Left lung (tissue), 10 donors: ENCODE data around the gene IGFL2. TPM values are rescaled to one million over a fixed set of nuclear protein-coding genes. Genes with fewer than 3 reads are reported as not detected.
"Not testable (repeated sequence)": the region's sequence is repeated elsewhere in the genome, so short reads cannot be mapped to it uniquely, and the experiment has no call there.

Source experiments
- ATAC-seq: fragments of 200-7000 bp; cut with Tn5 transposase; one replicate; pipeline ENCODE4 v1.9.1; 2020; ENCODE audit warnings: moderate library complexity
- DNase-seq, 4 donors: peaks; one replicate each; pipeline ENCODE4 v3.0.0-alpha.2; 2013 to 2020
- H3K27ac ChIP-seq, 2 donors: fragments of 200-600 bp; sonication (generic) in 1 of 2; one replicate each; pipeline versions ENCODE4 v1.5.0 to v1.8.0; 2020 to 2021
- H3K27me3 ChIP-seq, 2 donors: fragments of 200-600 bp; sonication (generic) in 1 of 2; one replicate each; pipeline versions ENCODE4 v1.5.0 to v1.8.0; 2020 to 2021
- H3K36me3 ChIP-seq, 2 donors: fragments of 200-600 bp; sonication (generic) in 1 of 2; one replicate each; pipeline versions ENCODE4 v1.5.0 to v1.8.0; 2020 to 2021
- H3K4me1 ChIP-seq, 2 donors: fragments of 200-600 bp; one replicate each; pipeline ENCODE4 v1.8.0; 2021
- H3K4me3 ChIP-seq, 2 donors: fragments of 200-600 bp; sonication (generic) in 1 of 2; one replicate each; pipeline versions ENCODE4 v1.5.0 to v1.8.0; 2020 to 2021; ENCODE audit warnings: mild to moderate bottlenecking in 1 of 2
- H3K9me3 ChIP-seq, 2 donors: fragments of 200-600 bp; sonication (generic) in 1 of 2; one replicate each; pipeline versions ENCODE4 v1.5.0 to v1.8.0; 2020 to 2021
- intact Hi-C, 2 donors: fragments of 100-400 bp; cut with DNase I; formaldehyde crosslinking; loops; one replicate each; pipeline versions ENCODE4 v1.11.2 to v1.14.2; 2022
- polyA plus RNA-seq, 6 donors: library from polyadenylated mRNA; unstranded; fragments of 120-200 nt; gene quantifications; one replicate each; pipeline ENCODE4 v1.2.1, GENCODE V29; 2013; ENCODE audit not compliant: insufficient read length in 6 of 6
- total RNA-seq, 2 donors: library from RNA; stranded (reverse); fragmentation: NEBNext Ultra II Directional; extraction: Animal tissue kit (Norgen Biotek cat#: 25700); gene quantifications; one replicate each; pipeline ENCODE4 v1.2.1, GENCODE V29; 2021
- TF ChIP-seq, protein P1 (sequence below), 2 donors: fragments of 200-600 bp; sonication (generic) in 1 of 2; IDR thresholded peaks; one replicate each; pipeline versions ENCODE4 v1.5.0 to v1.8.0; 2021; ENCODE audit warnings: antibody characterized with exemption in 2 of 2
- donor health status: DM: no; HTN: yes; CAD: no.
- donor health status: DM: no; HTN: no; CAD: no.

Gene IGFL2
- total and polyA plus RNA-seq, 8 donors: 0.28 to 1.8 (median 1.3) TPM; not detected in 1

GRCh38 chr19:46150606-46151005, 2.6 kb downstream of the IGFL2 start:
- Histone ChIP-seq H3K36me3 (no peaks in the 10 kb centered on the region), H3K9me3 (no peaks in the 10 kb centered on the region), H3K4me3 (no peak overlapping the region), H3K27me3 (peaks cover 0 to 31% of the 10 kb centered on the region in 2 donors), H3K27ac (no peak overlapping the region), H3K4me1 (peaks cover 0 to 3% of the 10 kb centered on the region in 2 donors)
- DNase-seq (no peak), ATAC-seq (no peak)
- intact Hi-C loops: no loop called here
- TF ChIP-seq, protein P1, sequence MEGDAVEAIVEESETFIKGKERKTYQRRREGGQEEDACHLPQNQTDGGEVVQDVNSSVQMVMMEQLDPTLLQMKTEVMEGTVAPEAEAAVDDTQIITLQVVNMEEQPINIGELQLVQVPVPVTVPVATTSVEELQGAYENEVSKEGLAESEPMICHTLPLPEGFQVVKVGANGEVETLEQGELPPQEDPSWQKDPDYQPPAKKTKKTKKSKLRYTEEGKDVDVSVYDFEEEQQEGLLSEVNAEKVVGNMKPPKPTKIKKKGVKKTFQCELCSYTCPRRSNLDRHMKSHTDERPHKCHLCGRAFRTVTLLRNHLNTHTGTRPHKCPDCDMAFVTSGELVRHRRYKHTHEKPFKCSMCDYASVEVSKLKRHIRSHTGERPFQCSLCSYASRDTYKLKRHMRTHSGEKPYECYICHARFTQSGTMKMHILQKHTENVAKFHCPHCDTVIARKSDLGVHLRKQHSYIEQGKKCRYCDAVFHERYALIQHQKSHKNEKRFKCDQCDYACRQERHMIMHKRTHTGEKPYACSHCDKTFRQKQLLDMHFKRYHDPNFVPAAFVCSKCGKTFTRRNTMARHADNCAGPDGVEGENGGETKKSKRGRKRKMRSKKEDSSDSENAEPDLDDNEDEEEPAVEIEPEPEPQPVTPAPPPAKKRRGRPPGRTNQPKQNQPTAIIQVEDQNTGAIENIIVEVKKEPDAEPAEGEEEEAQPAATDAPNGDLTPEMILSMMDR (IDR thresholded peaks at IDR 0.05): no peak

- no peaks in the 10 kb centered on the region for H3K36me3 ChIP-seq
- intact Hi-C loops: no loop called here
Measured at GRCh38 chr19:46155237-46155636, 7.2 kb downstream of the IGFL2 start.

GRCh38 chr19:46159418-46160232, 11.6 kb downstream of the IGFL2 start:
- no peaks in the 10 kb centered on the region for H3K4me1 ChIP-seq
- TF ChIP-seq, protein P1 (IDR thresholded peaks at IDR 0.05): no peak
- intact Hi-C loops: no loop called here
- DNase-seq (peak in 1 of 4 donors; percentile 4), ATAC-seq (peak; percentile 23)
- H3K9me3 ChIP-seq: peaks cover 0 to 9% of the 10 kb centered on the region in 2 donors
- H3K36me3 ChIP-seq: no peaks in the 10 kb centered on the region
- no peak overlapping the region for H3K4me3 ChIP-seq
- H3K27me3 ChIP-seq: peaks cover 0 to 32% of the 10 kb centered on the region in 2 donors
- H3K27ac ChIP-seq: no peak overlapping the region

More at GRCh38 chr19:46155237-46155636, 7.2 kb downstream of the IGFL2 start:
- TF ChIP-seq, protein P1 (IDR thresholded peaks at IDR 0.05): no peak
- peaks cover 0 to 39% of the 10 kb centered on the region in 2 donors for H3K27me3 ChIP-seq
- DNase-seq (no peak), ATAC-seq (no peak)
- no peaks in the 10 kb centered on the region for H3K9me3 ChIP-seq
- H3K27ac ChIP-seq: no peak overlapping the region
- no peaks in the 10 kb centered on the region for H3K4me1 ChIP-seq
- H3K4me3 ChIP-seq: no peak overlapping the region

GRCh38 chr19:46160233-46160775, 12.3 kb downstream of the IGFL2 start:
- no peaks in the 10 kb centered on the region for H3K4me1 ChIP-seq
- no peaks in the 10 kb centered on the region for H3K36me3 ChIP-seq
- no peak overlapping the region for H3K4me3 ChIP-seq
- H3K27ac ChIP-seq: no peak overlapping the region
- peaks cover 0 to 25% of the 10 kb centered on the region in 2 donors for H3K27me3 ChIP-seq
- intact Hi-C loops: no loop called here
- peaks cover 0 to 9% of the 10 kb centered on the region in 2 donors for H3K9me3 ChIP-seq
- DNase-seq: no peak
- no peak for ATAC-seq
- TF ChIP-seq, protein P1 (IDR thresholded peaks at IDR 0.05): no peak

DNA sequence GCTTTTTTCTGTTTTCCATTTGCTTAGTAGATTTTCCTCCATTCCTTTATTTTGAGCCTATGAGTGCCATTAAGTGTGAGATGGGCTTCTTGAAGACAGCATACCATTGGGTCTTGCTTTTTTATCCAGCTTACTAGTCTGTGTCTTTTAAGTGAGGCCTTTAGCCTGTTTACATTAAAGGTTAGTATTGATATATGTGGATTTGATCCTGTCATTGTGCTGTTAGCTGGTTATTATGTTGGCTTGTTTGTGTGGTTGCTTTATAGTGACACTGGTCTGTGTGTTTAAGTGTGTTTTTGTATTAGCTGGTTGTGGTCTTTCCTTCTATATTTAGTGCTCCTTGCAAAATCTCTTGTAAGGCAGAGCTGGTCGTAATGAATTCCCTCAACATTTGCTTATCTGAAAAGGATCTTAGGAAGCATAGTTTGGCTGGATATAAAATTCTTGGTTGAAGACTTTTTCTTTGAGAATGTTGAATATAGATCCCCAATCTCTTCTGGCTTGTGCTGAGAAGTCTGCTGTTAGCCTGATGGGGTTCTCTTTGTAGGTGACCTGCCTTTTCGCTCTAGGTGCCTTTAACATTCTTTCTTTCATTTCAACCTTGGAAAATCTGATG, 13.7 kb downstream of the IGFL2 start:
- ATAC-seq, H3K4me1 ChIP-seq, H3K9me3 ChIP-seq, intact Hi-C loops, H3K4me3 ChIP-seq, H3K27ac ChIP-seq, DNase-seq, H3K36me3 ChIP-seq: not testable (repeated sequence)
- H3K27me3 ChIP-seq: peaks cover 0 to 12% of the 10 kb centered on the region in 2 donors
